Fibroblast of pulmonary artery (primary cell): Measurements from ENCODE around the gene EMILIN2.
"Not testable (repeated sequence)": the region's sequence is repeated elsewhere in the genome, so short reads cannot be mapped to it uniquely, and the experiment has no call there.

Experiments used
- DNase-seq: peaks from one replicate; pipeline ENCODE4 v3.0.0-alpha.2; 2010; ENCODE audit warnings: low read depth
- H3K4me3 ChIP-seq: replicated peaks from 2 replicates; pipeline ENCODE4 v1.5.1; 2011; ENCODE audit warnings: low read depth, mild to moderate bottlenecking, control low read depth, low read length, moderate library complexity
- TF ChIP-seq, protein P1 (sequence below): IDR thresholded peaks from 2 replicates; pipeline ENCODE4 v1.5.1; 2011; ENCODE audit warnings: mild to moderate bottlenecking, control low read depth, low read length, inconsistent platforms; ENCODE audit errors: missing control alignments

Gene EMILIN2

DNA sequence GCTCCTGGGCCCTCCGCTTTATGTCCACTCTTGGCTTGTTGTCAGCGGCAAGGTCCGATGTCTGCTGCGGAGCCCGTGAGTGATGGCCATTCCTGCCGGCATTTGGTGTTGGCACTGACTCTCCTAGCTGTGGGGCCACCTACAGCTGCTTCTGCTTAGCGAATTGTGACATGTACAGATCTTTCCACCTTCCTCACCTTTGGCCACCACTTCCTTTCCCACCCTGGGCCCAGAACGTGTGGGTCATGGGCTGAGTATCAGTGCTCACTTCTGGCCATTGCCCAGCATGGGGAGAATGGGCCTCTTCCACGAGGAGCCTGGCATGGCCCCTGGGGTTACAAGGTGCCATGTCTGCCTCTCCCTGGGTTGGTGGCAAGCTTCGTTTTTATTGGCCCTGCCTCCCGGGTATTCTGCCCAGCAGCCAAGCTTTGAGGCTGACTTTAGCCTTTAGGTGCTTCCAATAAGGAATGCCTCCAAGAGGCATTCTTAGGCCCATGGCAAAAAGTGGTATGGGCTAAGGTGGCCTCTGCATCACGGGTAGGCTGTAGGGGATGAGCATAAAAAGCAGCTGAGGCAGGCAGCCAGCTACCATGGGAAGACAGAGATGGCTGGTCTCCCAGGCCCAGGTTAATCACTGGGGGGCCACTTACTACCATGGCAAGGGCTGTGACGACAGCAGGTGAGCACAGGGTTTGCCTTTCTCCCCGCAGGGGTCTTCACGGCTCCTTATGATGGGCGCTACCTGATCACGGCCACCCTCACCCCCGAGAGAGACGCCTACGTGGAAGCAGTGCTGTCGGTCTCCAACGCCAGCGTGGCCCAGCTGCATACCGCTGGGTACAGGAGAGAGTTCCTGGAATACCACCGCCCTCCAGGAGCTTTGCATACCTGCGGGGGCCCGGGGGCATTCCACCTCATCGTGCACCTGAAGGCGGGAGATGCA, 65.8 kb downstream of the EMILIN2 start:
- no peak for DNase-seq
- H3K4me3 ChIP-seq = no peak overlapping the region
- TF ChIP-seq, protein P1, sequence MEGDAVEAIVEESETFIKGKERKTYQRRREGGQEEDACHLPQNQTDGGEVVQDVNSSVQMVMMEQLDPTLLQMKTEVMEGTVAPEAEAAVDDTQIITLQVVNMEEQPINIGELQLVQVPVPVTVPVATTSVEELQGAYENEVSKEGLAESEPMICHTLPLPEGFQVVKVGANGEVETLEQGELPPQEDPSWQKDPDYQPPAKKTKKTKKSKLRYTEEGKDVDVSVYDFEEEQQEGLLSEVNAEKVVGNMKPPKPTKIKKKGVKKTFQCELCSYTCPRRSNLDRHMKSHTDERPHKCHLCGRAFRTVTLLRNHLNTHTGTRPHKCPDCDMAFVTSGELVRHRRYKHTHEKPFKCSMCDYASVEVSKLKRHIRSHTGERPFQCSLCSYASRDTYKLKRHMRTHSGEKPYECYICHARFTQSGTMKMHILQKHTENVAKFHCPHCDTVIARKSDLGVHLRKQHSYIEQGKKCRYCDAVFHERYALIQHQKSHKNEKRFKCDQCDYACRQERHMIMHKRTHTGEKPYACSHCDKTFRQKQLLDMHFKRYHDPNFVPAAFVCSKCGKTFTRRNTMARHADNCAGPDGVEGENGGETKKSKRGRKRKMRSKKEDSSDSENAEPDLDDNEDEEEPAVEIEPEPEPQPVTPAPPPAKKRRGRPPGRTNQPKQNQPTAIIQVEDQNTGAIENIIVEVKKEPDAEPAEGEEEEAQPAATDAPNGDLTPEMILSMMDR = no peak

DNA sequence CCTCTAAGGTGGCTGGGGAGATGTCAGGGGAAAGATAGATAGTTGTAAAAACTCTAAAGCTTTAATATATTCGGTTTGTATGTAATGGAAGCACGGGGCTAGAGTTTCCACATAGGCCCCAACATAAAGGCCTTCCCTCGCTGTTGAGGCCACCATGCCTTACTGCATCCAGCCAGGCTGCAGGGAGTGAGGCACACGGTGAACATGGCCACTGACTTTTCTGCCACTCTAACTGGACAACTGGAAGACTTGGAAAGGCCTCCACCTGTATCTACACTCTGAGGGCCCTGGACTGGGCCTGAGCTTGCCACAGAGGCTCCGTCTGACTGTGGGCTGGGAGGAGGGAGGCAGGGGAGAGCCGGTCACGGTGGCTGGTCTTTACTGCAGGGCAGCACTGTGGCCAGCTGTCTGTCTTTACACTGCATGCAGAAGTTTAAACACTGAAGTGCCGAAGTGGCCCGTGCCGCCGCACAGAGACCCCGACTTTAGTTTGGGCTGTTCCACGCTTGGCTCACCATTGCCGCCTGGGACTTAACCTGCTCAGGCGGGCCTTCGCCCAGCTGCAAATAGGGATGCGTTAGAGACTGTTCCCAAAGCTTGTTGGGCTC, 66.7 kb downstream of the EMILIN2 start:
- H3K4me3 ChIP-seq = no peak overlapping the region
- TF ChIP-seq, protein P1 = no peak
- DNase-seq = no peak

DNA sequence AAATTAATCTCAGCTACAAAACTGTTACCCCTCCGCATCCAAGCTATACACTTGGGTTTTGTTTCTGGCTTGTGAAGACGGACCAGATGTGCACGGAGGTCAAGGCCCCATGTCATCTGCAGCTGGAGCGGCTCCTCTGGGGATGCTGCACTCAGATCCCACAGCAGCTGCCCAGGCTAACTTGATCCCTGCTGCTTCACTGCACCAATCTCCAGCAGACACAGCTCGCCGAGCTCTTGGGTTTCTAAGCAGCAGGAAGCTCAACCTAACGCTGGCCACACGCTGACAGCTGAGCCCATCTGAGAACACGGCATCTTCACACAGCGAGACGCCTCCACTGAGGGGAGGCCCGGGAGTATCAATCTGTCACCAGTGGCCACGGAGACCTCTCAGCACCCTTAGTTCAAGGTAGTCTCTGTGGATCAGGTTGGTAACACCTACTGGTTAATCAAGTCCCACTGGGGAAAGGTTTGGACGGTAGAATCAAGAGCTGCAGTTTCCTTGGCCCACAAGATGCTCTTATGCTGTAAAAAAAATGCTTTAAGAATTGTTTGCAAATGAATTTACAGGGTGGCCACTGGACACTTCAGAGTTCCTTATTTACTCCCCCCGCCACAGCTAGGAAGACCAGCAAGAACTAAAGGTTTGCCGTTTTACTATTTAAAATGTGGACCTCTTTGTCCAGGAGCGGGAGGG, 67.5 kb downstream of the EMILIN2 start:
- no peak overlapping the region for H3K4me3 ChIP-seq
- no peak for DNase-seq
- TF ChIP-seq, protein P1 = no peak

DNA sequence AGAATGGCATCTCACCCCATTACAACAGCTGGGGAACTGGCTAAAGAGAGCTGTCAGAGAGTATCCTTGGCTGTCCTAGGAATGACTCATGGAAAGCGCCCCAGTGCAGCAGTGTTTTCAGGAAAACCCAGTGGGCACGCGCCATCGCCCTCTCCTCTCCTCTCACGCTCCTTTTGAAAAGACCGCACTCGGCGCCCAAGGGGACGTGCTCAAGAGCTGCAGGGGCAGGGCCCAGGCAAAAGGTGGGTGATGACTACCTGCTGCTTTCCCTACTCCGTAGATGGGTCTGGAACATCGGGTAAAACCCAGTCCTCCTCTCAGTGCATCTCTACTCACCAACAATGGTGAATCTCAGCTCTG, 68.1 kb downstream of the EMILIN2 start:
- H3K4me3 ChIP-seq = no peak overlapping the region
- TF ChIP-seq, protein P1 = no peak
- DNase-seq = no peak

DNA sequence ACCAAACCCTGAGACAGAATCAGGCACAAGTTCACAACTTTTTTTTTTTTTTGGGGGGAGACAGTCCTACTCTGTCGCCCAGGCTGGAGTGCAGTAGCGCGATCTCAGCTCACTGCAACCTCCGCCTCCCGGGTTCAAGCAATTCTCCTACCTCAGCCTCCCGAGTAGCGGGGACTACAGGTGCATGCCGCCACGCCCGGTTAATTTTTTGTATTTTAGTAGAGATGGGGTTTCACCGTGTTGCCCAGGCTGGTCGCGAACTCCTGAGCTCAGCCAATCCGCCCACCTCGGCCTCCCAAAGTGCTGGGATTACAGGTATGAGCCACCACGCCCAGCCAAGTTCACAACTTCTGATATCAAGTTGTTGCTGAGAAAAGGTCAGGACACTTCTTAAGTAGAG, 68.7 kb downstream of the EMILIN2 start:
- DNase-seq, H3K4me3 ChIP-seq: not testable (repeated sequence)

DNA sequence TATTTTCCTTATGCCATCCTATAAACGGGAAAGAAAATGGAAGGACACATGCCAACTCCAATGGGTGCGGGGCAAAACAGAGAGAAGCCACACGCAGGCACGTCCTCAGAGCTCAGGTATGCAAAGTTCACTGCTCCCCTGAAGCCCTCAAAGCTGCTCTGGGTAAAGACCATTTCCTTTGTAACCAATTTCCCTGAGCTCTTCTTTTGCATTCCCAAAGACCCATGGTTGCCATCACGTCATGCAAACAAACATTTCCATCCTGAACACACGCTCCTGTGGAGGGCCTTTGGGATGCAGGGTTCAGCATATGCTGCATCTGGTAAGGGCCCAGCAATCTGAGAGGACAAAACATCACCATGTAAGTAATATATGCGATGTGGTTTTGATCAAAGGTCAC, 69.4 kb downstream of the EMILIN2 start:
- TF ChIP-seq, protein P1 = no peak
- no peak for DNase-seq

More for the DNA sequence above, 69.4 kb downstream of the EMILIN2 start:
- no peak overlapping the region for H3K4me3 ChIP-seq
